ENCODE data around the gene HOXA13.
A peak's percentile ranks its signal among the peaks of the same experiment; 100 is the strongest.

HOXA13 gene

DNA sequence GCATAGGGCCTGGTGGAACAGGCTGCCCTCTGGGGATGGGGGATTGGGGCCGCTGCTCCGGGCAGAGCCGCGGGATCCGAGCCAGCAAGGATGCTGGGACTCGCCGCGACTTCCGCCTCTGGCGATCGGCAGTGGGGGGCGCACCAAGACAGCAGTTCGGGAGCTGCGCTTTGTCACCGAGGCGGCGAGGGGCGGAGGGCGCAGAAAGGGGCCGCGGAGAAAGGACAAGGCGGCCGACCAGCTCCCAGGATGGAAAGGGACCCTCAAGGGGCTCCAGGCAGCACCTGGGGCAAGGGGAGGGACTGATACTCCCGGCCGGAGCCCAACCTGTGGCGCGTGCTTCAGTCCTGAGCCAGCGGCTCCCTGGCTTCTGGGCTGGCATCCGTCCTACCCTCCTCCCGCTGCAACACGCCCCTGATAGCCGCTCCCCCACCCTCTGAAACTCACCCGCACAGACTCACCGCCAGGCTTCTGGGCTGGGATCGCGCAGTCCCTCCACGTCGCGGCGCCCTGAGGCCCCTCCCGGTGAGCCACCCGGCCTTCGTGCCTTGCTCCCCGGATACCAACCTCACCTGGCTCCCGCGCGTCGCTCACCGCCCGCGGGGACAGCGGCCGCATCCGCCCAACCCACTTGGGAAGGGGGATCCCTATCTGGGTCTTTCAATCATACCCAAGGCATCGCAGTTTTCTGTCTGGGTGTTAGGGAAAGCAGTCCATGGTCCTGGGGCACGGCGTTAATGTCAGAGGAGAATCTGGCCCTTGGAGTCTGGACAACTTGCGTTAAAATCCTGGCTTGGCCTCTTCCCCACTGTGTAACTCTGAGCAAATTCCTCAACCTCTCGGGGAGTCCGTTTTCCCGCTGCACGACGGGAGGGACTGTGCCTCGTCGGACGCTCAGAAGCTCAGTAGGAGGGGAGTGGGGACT lies 35.8 kb upstream of the HOXA13 start:
- DNase-seq (ENCODE audit: low read depth), result peak; percentile 21
- TF ChIP-seq CTCF (IDR thresholded peaks at IDR 0.05; ENCODE audit: insufficient read depth, low read depth, low read length, missing control alignments), result no peak
- no peak overlapping the region for H3K4me3 ChIP-seq (ENCODE audit: low read length)

DNA sequence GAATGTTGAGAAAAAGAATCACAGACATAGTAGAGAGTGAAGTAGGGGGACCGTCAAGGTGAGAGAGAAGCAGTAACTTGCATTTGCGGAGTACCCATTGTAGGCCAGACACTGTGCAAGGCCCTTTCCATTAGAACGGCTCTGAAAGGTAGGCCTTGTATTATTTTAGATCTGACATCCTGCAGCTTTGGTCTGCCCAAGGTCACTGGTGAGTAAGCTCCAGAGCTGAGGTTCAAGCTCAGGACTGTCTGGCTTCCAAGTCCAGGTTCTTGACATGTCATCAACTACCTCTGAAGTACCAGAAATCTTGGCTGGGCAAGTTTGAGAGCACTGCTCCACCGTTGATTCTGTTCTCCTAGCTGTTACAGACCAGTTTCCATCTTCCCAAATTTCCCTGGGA lies 29.6 kb upstream of the HOXA13 start:
- H3K4me3 ChIP-seq (ENCODE audit: low read length), result no peak overlapping the region
- no peak for TF ChIP-seq CTCF (IDR thresholded peaks at IDR 0.05; ENCODE audit: insufficient read depth, low read depth, low read length, missing control alignments)
- no peak for DNase-seq (ENCODE audit: low read depth)

GRCh38 chr7:27224983-27225934 lies 25.4 kb upstream of the HOXA13 start:
- DNase-seq (ENCODE audit: low read depth), result no peak
- no peak for TF ChIP-seq CTCF (IDR thresholded peaks at IDR 0.05; ENCODE audit: insufficient read depth, low read depth, low read length, missing control alignments)
- no peak overlapping the region for H3K4me3 ChIP-seq (ENCODE audit: low read length)

DNA sequence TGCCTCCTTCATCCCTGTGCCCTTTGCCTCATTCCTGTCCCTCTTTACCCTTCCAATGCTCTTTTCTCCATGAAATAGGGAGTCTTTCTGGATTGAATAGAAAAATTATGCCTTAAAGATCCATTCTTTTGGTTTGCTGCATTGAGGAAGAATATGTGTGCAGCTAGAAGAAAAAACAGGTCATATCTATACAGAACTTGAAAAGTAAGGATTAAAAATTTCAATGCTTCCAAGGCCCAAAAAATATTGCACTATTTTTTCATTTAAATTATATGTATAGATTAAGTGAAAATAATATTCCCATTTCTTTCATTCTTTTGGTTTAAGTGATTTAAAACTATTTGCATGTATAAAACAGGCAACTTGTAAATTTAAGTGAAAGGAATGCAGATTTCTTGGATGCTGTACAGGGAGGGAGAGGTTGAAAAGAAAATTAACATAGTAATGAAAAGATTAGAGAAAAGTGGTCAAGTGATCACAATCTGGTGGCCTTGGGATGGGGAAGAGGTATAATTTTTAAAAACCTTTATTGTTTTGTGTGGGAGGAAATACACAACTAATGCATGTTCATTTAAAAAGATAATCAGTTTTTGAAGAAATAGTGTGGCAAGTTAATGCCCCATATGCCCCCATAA lies 24.2 kb upstream of the HOXA13 start:
- no peak for DNase-seq (ENCODE audit: low read depth)
- TF ChIP-seq CTCF (IDR thresholded peaks at IDR 0.05; ENCODE audit: insufficient read depth, low read depth, low read length, missing control alignments), result no peak
- H3K4me3 ChIP-seq (ENCODE audit: low read length), result no peak overlapping the region

DNA sequence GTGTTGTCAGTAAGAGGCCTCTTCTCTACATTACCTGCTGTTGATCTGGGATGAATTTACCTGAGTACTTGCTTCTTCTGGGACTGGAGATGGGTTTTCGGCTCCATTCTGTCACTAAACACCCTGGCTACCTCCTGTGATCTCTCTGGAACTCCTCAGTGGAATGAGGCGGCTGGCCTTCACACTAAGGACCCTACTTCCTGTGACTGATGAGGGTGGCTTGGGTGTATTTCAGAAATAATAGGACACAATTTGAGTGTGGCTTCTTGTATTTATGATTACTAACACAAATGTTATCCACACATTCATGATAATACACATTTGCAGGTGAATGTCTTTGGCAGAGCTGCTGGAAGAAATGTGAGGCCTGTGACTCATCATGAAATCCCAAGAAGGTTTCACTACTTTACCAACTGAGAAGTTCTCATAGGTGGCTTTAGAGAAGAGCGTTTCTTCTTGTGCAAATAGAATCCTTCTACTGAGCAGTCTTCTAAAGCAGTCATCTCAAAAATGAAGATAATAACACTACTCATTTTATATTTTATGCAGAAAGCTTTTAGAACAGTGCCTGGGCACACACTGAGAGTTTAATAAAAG lies 21.4 kb upstream of the HOXA13 start:
- no peak for TF ChIP-seq CTCF (IDR thresholded peaks at IDR 0.05; ENCODE audit: insufficient read depth, low read depth, low read length, missing control alignments)
- no peak overlapping the region for H3K4me3 ChIP-seq (ENCODE audit: low read length)
- DNase-seq (ENCODE audit: low read depth), result peak; percentile 28

GRCh38 chr7:27220440-27220955 lies 20.6 kb upstream of the HOXA13 start:
- no peak for TF ChIP-seq CTCF (IDR thresholded peaks at IDR 0.05; ENCODE audit: insufficient read depth, low read depth, low read length, missing control alignments)
- no peak overlapping the region for H3K4me3 ChIP-seq (ENCODE audit: low read length)
- no peak for DNase-seq (ENCODE audit: low read depth)
